Natural killer cell (primary cell): ENCODE results near the gene INS. TPM values are rescaled to one million over a fixed set of nuclear protein-coding genes. Genes with fewer than 3 reads are reported as not detected.

Source experiments
- ATAC-seq, 3 donors: fragments of 150-1000 bp in 2 of 3; fragments of 200-7000 bp in 1 of 3; cut with Tn5 transposase; 1 replicate in 1 of 3; 2 replicates in 2 of 3; pipeline ENCODE4 v1.10.0; 2021; ENCODE audit warnings: mild to moderate bottlenecking in 2 of 3, moderate library complexity in 2 of 3
- DNase-seq, 2 donors: peaks; one replicate each; pipeline versions ENCODE4 v3.0.0 to v3.0.0-alpha.2; 2013 to 2021; ENCODE audit warnings: mixed read lengths in 1 of 2
- H3K27ac ChIP-seq: one replicate; pipeline ENCODE4 v1.5.1; 2013; ENCODE audit warnings: mild to moderate bottlenecking, low read length
- H3K27me3 ChIP-seq: one replicate; pipeline ENCODE4 v1.6.1; 2013; ENCODE audit warnings: low read length; ENCODE audit not compliant: control insufficient read depth, insufficient read depth
- H3K36me3 ChIP-seq: one replicate; pipeline ENCODE4 v1.6.1; 2013; ENCODE audit warnings: low read length; ENCODE audit not compliant: control insufficient read depth, insufficient read depth
- H3K4me1 ChIP-seq: one replicate; pipeline ENCODE4 v1.6.1; 2013; ENCODE audit warnings: low read length; ENCODE audit not compliant: control insufficient read depth, insufficient read depth
- H3K4me3 ChIP-seq: one replicate; pipeline ENCODE4 v1.5.1; 2013; ENCODE audit warnings: low read length
- H3K9me3 ChIP-seq: one replicate; pipeline ENCODE4 v1.6.1; 2013; ENCODE audit warnings: low read length; ENCODE audit not compliant: control insufficient read depth, insufficient read depth
- H3K27ac Mint-ChIP-seq, 2 donors: one replicate each; pipeline ENCODE4 v1.8.0; 2022; ENCODE audit warnings: mild to moderate bottlenecking in 2 of 2, mixed read lengths in 2 of 2, moderate library complexity in 1 of 2
- H3K27me3 Mint-ChIP-seq, 2 donors: one replicate each; pipeline ENCODE4 v1.8.0; 2022; ENCODE audit warnings: low read depth in 2 of 2, mixed read lengths in 2 of 2
- H3K36me3 Mint-ChIP-seq: one replicate; pipeline ENCODE4 v1.8.0; 2022; ENCODE audit warnings: mixed read lengths
- H3K4me1 Mint-ChIP-seq, 2 donors: one replicate each; pipeline ENCODE4 v1.8.0; 2022; ENCODE audit warnings: mixed read lengths in 2 of 2
- H3K4me3 Mint-ChIP-seq: one replicate; pipeline ENCODE4 v1.8.0; 2022; ENCODE audit warnings: mild to moderate bottlenecking, moderate library complexity, mixed read lengths
- H3K9me3 Mint-ChIP-seq, 2 donors: one replicate each; pipeline ENCODE4 v1.8.0; 2022; ENCODE audit warnings: mixed read lengths in 2 of 2
- CTCF ChIP-seq: fragments of 200-600 bp; IDR thresholded peaks from one replicate; pipeline ENCODE4 v1.8.0; 2022; ENCODE audit warnings: antibody characterized with exemption
- WGBS: methylation state at CpG from one replicate; pipeline ENCODE4 v1.1.7; 2013; ENCODE audit warnings: missing lambda C conversion rate; ENCODE audit not compliant: insufficient coverage; 5-methylcytosine and 5-hydroxymethylcytosine counted together
- intact Hi-C: fragments of 100-400 bp; cut with micrococcal nuclease; formaldehyde crosslinking; loops from one replicate; pipeline ENCODE4 v1.14.2; 2022
- total RNA-seq, 4 donors: library from RNA; stranded (reverse); fragments of 120-200 nt in 1 of 4; gene quantifications; one replicate each; pipeline versions ENCODE4 v1.2.3 to v1.2.4, GENCODE V29; 2013 to 2022

The INS gene
- total RNA-seq, 3 donors from 2014 or later (not counting 1 experiment from before 2014, with no cell fraction given) = not detected

GRCh38 chr11:2164081-2164480, 3.1 kb upstream of the INS start:
- intact Hi-C loops = no loop called here
- H3K27ac Mint-ChIP-seq = no peak overlapping the region
- no peak for DNase-seq
- H3K4me1 Mint-ChIP-seq = no peaks in the 10 kb centered on the region
- H3K9me3 ChIP-seq = no peaks in the 10 kb centered on the region
- no peaks in the 10 kb centered on the region for H3K36me3 ChIP-seq
- no peaks in the 10 kb centered on the region for H3K36me3 Mint-ChIP-seq
- no peaks in the 10 kb centered on the region for H3K4me1 ChIP-seq
- WGBS = 88% methylated on average over 22 of the region's 22 CpGs
- H3K4me3 ChIP-seq = no peak overlapping the region
- H3K9me3 Mint-ChIP-seq = no peaks in the 10 kb centered on the region
- TF ChIP-seq CTCF = no peak
- H3K27ac ChIP-seq = no peak overlapping the region
- ATAC-seq = no peak
- peaks cover 0 to 3% of the 10 kb centered on the region in 2 donors for H3K27me3 Mint-ChIP-seq
- H3K27me3 ChIP-seq = no peaks in the 10 kb centered on the region
- H3K4me3 Mint-ChIP-seq = no peak overlapping the region

GRCh38 chr11:2163428-2163978, 2.5 kb upstream of the INS start:
- H3K36me3 ChIP-seq = no peaks in the 10 kb centered on the region
- H3K4me1 Mint-ChIP-seq = no peaks in the 10 kb centered on the region
- no peaks in the 10 kb centered on the region for H3K4me1 ChIP-seq
- DNase-seq = no peak
- no peak overlapping the region for H3K4me3 ChIP-seq
- no peak for TF ChIP-seq CTCF
- intact Hi-C loops = no loop called here
- H3K4me3 Mint-ChIP-seq = no peak overlapping the region
- no peaks in the 10 kb centered on the region for H3K9me3 Mint-ChIP-seq
- H3K9me3 ChIP-seq = no peaks in the 10 kb centered on the region
- ATAC-seq = no peak
- H3K27me3 ChIP-seq = no peaks in the 10 kb centered on the region
- no peak overlapping the region for H3K27ac Mint-ChIP-seq
- H3K27me3 Mint-ChIP-seq = peaks cover 0 to 3% of the 10 kb centered on the region in 2 donors
- no peak overlapping the region for H3K27ac ChIP-seq
- WGBS = 78% methylated on average over 12 of the region's 12 CpGs
- no peaks in the 10 kb centered on the region for H3K36me3 Mint-ChIP-seq

- Mint-ChIP-seq H3K4me1 (no peaks in the 10 kb centered on the region), H3K36me3 (no peaks in the 10 kb centered on the region), H3K9me3 (no peaks in the 10 kb centered on the region), H3K27ac (no peak overlapping the region), H3K4me3 (no peak overlapping the region), H3K27me3 (no peaks in the 10 kb centered on the region)
- no peaks in the 10 kb centered on the region for H3K27me3 ChIP-seq
- ATAC-seq = no peak
- H3K36me3 ChIP-seq = no peaks in the 10 kb centered on the region
- WGBS = 84% methylated on average over 36 of the region's 36 CpGs
- TF ChIP-seq CTCF = no peak
- no peak overlapping the region for H3K4me3 ChIP-seq
- no peaks in the 10 kb centered on the region for H3K9me3 ChIP-seq
- H3K4me1 ChIP-seq = no peaks in the 10 kb centered on the region
- no peak for DNase-seq
- intact Hi-C loops = no loop called here
- no peak overlapping the region for H3K27ac ChIP-seq
Observed at GRCh38 chr11:2159536-2160413, 1.2 kb downstream of the INS start.
